NCI-H345 treated with DMSO at 0.1 percent for 48 hours (cell line): ENCODE measurements around the gene NFIC.
A peak's percentile ranks its signal among the peaks of the same experiment; 100 is the strongest.
"Not testable (repeated sequence)": the region's sequence is repeated elsewhere in the genome, so short reads cannot be mapped to it uniquely, and the experiment has no call there.

ENCODE experiments used
- DNase-seq: peaks from one replicate; lab custom pipeline; 2025; ENCODE audit not compliant: unreplicated experiment; lab: John Stamatoyannopoulos, UW

The NFIC gene

DNA sequence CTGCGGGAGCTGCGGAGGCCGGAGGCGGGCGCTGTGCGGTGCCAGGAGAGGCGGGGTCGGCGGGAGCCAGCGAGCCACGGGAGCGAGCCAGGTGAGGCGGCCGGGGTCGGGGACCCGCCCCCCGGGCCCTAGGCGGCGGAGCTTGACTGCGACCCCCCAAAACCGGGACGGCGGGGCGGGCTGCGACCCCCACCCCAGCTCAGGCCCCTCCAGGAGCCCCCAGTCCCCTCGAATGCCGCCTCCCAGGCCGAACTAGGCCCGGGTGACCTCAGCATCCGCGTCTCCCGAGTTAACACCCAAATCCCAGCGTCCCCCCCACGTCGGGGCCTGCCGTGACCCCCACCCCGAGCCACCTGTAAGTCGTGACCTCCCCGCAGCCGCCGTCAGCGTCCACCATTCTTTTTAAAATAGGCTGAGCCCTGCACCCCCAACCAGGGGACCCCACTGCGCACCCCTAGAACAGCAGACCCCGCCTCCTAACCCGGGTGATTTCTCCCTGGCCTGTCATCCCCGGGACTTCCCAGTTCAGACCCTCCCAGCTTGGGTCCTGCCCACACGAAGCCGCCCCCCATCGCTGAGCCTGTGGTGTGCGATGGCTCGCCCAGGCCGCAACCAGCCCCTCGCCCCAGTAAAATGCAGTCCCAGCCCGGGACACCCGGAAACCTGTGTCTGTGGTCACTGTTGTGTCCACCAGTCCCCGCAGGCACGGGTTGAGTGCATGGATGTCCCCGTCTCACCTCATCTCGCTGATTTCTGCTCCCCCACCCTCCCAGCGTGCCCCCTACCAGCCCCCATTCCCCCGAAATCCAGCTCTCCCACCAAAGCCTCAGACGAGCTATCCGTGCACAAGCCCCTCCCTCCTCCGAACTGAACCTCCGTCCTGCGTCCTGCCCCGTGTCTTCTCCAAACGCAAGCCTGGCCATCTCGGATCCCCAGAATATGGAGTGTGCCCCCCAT, 140.3 kb downstream of the NFIC start:
- DNase-seq, result no peak

DNA sequence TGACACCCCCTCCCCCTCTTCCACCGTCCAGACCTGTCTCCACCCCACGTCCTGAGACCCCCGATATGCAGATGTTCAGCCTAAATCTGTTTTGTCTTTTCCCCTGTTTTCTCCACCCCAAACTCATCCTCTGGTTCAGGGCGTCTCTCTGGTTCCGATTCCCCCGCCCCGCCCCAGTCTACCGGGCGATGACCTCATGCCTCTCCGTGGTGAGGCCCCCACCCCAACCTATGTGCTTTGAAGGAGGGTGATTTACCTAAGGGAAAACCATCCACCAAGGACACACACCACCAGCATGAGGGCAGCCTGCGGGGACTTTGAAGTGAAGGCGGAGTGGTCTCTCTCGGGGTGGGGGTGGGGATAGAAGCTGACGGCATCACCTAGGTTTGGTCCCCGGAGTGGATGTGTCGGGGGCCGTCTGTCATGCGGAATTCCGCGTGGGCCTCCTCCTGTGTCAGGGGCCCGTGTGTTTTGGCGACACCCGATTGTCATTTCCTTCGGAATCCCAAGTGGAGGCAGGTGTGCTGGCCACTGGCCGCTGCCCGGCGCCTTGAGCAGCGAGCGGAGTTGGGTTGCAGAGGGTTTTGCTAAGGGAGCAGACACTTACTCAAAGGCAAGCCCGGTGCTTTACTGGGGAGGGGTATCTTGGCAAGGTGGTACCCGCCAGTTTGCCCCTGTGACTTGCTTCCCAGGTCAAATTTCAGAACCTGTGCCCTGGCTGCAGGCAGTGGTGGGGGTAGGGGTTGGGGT, 141.2 kb downstream of the NFIC start:
- no peak for DNase-seq

DNA sequence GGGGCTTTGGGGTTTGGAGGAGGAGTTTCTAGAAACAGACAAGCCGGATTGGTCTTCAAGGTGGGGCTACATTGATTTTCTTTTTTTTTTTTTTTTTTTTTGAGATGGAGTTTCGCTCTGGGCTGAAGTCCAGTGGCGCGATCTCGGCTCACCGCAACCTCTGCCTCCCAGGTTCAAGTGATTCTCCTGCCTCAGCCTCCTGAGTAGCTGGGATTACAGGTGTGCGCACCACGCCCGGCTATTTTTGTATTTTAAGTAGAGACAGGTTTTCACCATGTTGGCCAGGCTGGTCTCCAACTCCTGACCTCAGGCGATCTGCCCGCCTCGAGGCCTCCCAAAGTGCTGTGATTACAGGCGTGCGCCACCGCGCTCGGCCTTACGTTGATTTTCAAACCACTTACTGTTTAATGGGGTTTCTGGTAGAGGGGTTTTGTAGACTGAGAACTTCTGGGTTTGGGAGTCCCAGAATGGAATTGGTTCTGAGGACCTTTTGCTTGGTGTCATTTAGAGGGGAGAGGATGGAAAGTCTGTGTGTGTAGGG, 141.8 kb downstream of the NFIC start:
- not testable (repeated sequence) for DNase-seq

DNA sequence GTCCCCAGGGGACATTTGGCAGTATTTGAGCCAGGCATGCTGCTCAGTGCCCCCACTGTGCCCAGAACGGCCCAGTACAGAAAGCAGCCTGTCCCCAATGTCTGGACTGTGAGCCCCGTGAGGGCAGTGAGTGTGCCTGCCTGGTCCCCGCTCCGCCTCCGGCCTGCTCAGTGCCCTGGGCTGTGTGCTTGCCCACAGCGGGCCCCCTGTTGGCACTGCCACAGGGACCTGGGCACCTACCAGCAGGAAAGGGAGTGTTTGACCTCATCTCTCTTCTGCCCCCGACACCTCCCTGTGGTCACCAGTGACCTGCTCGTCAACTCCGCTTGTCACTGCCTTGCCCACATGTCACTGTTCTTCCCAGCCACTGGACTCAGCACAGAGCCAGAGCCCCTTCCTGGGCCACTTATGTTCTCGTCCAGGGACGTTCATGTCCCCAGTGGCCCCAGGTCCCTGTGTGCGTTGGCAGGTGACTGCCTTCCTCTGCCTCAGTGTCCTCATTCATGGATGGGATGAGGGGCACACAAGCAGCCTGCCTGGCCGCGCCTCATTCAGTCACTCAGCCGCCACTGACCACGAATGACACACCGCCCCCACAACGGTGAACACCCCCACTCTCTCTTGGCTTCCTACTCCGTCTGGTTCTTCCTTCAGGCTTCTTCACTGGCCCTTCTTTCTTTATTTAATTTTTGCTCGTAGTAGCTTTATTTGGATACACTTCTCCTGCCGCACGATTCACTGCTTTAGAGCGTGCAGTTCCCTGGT, 142.6 kb downstream of the NFIC start:
- DNase-seq, result no peak

DNA sequence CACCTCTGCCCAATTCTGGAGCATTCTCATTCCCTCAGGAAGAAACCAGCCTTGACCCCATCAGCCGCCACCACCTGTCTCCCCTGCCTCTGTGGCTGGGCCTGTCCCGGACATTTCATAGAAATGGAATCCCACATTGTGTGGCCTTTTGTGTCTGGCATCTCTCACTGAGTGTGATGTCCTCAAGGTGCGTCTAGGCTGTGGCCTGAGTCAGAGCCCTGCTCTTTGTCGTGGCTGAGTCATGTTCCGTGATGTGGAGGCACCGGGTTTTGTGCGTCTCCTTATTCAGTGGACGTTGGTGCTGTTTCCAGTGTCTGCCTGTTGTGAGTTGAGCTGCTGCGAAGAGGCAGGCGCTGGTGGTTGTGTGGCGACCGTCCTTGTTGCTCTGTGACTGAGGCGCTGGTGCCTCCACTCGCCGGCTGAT, 143.2 kb downstream of the NFIC start:
- no peak for DNase-seq

DNA sequence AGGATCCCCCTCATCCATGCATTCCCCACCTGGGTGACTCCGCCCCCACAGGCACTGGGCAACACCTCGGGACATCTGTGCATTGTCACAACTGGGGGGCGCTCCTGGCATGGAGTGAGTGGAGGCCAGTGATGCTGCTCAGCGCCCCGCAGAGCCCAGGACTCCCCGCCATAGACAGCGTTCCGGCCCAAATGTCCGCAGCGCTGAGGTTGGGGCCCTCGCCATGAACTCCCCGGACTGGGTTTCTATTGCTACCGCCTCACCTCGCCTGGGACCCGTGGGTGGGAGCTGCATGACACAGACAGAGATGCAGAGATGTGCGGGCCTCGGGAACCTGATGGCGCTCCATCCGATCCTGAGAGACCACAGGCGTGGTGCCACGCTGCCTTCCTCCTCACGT, 144.3 kb downstream of the NFIC start:
- no peak for DNase-seq

DNA sequence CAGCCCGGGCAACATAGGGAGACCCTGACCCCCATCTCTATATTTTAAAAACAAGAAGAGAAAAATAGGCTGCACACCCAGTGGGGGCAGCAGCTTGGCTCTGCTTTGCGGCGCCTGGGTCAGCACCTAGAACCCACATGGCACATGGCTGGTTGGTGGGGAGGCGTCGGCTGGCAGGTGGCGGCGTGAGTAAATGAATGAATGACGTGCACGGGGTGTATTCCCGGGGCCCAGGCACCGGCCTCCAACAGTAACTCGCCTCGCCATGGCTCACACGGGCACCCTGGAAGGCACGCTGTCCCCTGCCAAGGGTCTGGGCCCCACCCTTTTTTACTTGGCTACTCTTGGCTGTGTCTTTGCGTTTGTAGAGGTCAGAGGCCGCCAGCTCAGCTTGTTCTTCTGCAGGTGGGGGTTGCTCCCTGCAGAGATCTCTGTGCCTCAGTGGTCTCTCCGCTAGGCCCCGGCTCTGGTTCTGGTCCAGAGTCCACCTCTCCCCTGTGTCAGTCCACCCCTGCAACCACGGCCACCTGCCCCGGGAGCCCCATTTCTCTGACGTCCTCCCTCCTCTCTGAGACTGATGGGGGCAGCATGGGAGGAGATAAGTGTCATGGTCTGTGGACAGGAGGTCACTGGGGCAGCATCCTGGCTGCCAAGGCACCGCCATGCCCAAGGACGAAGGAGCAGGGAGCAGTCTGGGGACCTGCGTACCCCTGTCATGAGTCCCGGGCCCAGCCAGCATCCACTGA, 145.3 kb downstream of the NFIC start:
- no peak for DNase-seq

DNA sequence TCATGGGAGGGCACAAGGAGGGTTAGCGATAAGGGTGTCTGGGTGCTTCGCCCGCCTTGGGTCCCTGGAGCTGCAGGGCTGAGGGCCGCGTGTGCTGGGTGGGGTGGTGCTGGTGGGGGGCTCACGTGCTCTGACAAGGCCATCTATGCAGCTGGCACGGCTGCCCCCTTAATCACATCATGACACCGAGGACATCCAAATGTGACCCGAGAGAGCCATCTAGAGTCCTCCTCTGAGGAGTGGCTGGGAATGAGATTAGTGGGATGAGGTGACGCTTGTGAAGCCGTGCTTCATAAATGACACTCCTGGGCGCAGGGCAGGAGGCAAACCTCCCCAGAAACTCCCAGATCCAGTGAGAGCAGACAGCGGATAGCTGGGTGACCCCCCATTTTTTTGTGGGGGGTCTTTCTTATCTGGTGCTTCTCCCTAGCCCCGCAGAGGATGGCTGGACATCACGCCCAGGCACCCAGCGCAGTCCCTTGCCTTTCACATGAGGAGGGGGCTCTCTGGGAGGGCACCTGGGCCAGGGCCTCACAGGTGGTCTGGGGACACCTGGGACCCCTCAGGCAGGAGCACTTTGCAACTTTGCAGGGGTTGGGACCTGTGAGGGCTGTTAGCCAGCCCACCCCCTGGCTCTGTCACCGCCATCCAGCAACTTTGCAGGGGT, 146.3 kb downstream of the NFIC start:
- no peak for DNase-seq

DNA sequence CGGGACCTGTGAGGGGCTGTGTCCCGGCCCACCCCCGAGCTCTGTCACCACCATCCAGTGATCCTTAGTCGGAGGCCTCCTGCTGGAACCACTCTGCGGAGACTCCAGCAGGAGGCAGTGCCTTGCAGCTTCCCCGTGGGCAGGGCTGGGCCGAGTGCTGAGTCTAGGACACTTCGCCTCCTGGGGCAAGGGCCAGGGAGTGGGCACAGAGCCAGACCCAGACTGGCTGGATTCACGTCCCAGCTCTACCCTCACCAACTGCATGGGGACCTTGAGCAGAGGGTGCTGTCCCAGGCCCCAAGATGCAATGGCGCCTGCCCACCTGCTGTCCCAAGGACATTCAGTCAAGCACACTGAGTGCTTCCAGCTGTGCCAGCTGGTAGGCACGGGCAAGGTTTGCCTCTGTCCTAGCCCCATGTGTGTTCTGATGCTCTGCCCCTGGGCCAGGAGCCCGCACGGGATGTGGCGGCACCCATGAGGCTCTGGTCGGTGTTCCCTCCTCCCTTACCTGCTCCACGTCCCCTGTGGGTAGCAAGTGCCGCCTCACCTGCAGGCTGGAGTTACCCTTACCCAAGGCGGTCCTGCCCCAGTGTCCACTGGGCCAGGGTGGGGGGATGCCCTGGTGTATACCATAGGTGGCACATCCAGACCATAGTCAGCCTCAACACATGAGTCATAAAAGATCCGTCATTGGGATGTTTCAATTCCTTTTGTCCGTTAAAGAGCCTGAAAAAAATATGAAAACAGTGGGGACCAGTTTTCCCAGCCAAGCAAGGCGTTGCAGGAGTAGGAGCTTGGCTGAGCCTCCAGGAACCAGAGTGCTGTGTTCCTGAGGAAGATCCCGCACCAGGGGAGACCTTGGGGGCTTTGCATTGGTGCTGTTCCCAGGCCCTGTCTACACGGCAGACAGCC, 147.1 kb downstream of the NFIC start:
- DNase-seq, result no peak

DNA sequence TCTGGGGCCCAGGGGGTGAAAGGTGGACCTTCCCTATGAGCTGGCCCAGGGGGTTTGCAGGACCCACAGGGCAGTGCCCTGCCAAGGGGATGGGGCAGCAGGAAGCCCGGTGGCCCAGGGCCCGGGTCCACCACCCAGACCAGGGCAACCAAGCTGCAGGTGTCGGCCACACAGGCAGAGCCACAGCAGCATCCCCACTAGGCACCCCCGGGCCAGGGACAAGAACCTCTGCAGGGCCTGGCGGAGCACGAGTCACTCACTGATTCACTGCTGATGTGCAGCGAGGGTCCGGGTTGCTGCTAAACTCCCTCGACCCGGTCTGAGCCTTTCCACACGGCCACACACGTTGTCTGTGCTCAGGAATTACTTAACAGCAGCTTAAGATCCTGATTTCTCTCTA, 148.5 kb downstream of the NFIC start:
- DNase-seq, result no peak

DNA sequence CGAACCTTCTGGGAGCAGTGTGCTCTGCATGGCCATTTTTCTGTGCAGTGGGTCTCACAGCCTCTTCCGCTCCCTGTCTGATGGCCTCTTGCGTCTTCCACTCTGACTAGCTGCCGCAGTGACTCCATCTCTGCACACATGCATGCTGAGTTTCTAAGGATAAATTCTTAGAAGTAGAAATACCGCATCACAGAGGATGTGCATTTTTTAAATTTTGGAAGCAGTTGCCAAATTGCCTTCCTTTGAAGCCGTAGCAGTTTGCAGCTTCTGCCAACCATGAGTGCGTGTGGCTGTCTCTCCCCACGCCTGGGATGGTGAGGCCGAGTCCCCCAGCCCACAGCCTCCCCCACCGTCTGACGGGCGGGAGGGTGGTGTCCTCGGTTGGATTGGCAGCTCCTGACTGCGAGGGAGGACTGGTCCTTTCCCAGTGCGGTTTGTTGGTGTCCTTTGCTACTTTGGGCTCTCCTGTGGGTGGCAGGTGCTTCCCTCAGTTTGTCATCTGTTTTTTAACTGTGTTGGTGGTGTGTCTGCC, 149.6 kb downstream of the NFIC start:
- no peak for DNase-seq

DNA sequence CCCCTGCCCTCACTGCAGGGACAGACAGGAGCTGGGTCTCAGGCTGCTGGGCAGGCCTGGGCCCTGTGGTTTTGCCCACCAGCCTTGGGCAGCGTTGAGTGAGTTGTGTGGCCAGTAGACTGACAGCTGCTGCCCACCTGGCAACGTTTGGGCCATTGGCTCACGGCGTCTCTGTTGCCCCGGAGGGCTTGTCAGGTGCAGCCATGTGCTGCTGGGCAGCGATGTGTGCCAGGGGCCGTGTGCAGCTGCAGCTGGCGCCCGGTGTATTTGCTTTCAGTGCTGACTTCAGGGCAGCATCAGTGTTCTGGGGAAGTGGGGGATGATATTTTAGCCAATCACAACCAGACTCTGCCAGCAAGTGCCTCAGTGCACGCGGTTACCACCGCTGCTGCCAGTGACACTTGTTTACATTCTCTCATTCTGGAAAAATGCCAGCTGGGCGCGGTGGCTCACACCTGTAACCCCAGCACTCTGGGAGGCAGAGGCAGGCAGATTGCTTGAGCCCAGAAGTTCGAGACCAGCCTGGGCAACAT, 150.4 kb downstream of the NFIC start:
- DNase-seq, result peak; percentile 65

DNA sequence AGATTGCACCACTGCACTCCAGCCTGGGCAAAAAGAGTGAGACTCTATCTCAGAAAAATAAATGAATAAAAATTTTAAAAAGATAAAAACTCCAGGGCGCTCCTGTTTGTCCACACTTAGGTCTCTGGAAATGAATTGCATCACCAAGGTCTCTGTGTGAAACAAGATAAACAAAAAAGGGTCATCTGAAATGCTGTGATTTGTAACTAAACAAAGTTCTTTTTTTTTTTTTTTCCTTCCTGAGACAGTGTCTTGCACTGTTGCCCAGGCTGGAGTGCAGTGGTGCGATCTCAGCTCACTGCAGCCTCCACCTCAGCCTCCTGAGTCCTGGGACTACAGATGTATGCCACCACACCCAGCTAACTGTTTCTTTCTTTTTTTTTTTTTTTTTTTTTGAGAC, 151.3 kb downstream of the NFIC start:
- no peak for DNase-seq

DNA sequence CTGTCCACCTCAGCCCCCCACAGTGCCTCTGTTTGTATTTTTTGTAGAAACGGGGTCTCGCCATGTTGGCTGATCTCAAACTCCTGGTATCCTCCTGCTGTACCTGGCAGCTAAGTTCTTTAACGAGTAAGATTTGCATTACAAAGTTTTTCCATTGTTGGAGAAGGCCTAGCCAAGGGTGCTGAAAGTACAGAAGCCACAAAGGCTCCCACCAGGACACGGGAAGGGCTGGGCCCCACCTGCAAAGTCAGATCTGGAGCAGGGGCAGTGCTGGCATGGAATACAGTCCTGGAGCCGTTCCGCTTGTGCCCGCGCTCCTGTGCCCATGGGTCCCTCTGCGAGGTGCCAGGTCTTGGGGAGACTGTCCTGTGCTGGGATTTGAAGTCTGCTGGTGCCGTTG, 151.9 kb downstream of the NFIC start:
- no peak for DNase-seq

DNA sequence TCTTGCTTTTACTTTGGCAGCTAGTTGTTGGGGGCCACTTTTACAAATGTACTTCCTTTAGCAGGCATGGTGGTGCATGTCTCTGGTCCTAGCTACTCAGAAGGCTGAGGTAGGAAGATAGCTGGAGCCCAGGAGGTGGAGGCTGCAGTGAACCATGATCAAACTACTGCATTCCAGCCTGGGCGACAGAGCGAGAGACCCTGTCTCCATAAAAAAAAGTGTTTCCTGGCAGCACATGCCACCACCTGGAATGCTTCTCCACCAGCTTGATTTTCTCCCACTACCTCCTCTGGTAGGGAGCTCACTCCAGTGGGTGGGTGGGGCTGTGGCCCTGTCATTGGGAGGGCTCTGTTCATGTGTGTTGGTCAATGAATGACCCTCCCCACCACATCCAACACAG, 152.3 kb downstream of the NFIC start:
- no peak for DNase-seq
